22Rv1 (cell line): ENCODE results near the gene NLRP6.
A peak's percentile ranks its signal among the peaks of the same experiment; 100 is the strongest.

Experiments used
- H3K27ac ChIP-seq: fragments of 450-650 bp; 2 replicates; pipeline ENCODE4 v1.5.1; 2017
- CTCF ChIP-seq: fragments of 450-650 bp; IDR thresholded peaks from 2 replicates; pipeline ENCODE4 v1.5.1; 2017; ENCODE audit warnings: mild to moderate bottlenecking
- ZFX ChIP-seq: fragments of 450-650 bp; IDR thresholded peaks from 2 replicates; pipeline ENCODE4 v1.6.1; 2017; ENCODE audit warnings: antibody characterized with exemption, borderline replicate concordance

Gene NLRP6

GRCh38 chr11:268716-269145 is 9.5 kb upstream of the NLRP6 start:
- peak; percentile 64 for TF ChIP-seq CTCF
- peak overlapping the region; percentile 73 for H3K27ac ChIP-seq

DNA sequence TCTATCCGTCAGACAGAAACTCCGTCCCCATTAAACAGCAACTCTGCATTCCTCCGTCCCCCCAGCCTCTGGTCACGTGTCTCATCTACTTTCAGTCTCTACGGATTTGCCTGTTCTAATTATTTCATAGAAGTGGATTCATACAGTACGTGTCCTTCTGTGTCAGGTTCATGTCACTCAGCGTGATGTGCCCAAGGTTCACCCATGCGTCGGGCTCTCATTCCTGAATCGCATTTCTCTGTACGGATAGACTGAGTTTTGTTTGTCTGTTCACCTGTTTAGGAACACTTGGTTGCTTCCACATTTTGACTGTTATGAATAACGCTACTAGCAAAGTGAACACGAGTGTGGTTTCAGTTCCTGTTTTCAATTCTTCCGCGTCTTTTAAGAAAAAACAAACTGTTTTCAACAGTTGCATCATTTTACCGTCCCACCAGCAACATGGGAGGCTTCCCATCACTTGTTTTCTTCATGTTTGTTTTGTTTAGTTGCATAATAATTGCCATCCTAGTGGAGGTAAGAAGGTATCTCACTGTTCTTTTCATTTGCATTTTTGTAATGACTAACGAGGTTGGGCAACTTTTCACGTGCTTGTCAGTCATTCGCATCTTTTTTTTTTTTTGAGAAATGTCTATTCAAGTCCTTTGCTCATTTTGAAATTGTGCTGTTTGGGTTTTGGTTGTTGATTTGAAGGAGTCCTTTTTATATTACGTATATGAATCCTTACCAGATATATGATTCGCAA is 8.9 kb upstream of the NLRP6 start:
- TF ChIP-seq CTCF, result no peak
- TF ChIP-seq ZFX, result no peak
- H3K27ac ChIP-seq, result peak overlapping the region; percentile 73

- no peak for TF ChIP-seq CTCF
- no peak for TF ChIP-seq ZFX
- no peak overlapping the region for H3K27ac ChIP-seq
These were observed 7.5 kb upstream of the NLRP6 start for GRCh38 chr11:270451-271318.

- no peak for TF ChIP-seq CTCF
- TF ChIP-seq ZFX, result no peak
These were observed 6.9 kb upstream of the NLRP6 start for GRCh38 chr11:271319-271715.

DNA sequence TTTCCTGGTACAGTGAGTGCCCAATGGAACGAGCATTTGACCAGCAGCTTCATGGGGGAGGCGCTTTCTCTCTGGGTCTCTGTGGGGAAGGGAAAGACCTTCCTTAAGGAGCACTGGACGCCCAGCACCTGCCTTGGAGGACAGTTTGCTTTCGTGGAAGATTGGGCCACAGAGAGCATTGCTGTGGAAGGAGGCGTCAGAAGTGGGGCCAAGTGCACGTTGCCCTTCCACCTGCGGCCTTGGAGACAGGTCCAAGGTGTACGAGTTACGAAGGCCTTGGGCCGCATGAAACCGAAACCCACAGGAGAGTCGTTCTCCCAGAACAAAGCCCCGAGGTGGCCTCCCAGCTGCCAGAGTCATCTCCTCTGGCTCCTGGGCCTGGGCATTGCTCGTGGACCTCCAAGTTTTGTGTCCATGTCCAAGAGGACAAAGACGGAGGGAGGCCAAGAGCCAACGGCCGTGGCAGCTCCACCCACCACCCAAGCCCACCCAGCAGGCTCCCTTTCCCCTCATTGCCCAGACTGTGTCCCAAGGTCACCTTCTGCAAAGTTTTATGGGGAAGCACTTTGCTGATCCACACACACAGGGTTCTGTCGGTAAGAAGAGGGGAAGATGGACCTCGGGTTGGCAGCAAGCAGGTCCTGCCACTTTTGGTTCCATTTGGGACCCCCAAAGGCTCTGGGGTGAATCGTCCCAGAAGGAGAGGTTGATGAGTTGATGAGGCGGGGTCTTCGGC is 5.8 kb upstream of the NLRP6 start:
- H3K27ac ChIP-seq, result no peak overlapping the region
- TF ChIP-seq ZFX (no peak), CTCF (no peak)

More at GRCh38 chr11:271319-271715, 6.9 kb upstream of the NLRP6 start:
- H3K27ac ChIP-seq, result no peak overlapping the region

- TF ChIP-seq CTCF, result no peak
- no peak for TF ChIP-seq ZFX
- no peak overlapping the region for H3K27ac ChIP-seq
These were observed 5.3 kb upstream of the NLRP6 start for GRCh38 chr11:272931-273198.
